Liver (tissue), 9 donors: ENCODE results near the gene TEX11. TPM values are rescaled to one million over a fixed set of nuclear protein-coding genes. Genes with fewer than 3 reads are reported as not detected.

ENCODE experiments used
- DNase-seq: peaks from one replicate; pipeline ENCODE4 v3.0.0-alpha.2; 2017; ENCODE audit warnings: low spot score
- H3K27ac ChIP-seq, 2 donors: one replicate each; pipeline ENCODE4 v1.7.0; 2013; ENCODE audit warnings: inconsistent platforms in 2 of 2, low read length in 2 of 2, control low read depth in 1 of 2, low read depth in 1 of 2, mild to moderate bottlenecking in 1 of 2
- H3K27me3 ChIP-seq, 4 donors: one replicate each; pipeline versions ENCODE4 v1.6.1 to v1.7.0; 2013; ENCODE audit warnings: low read length in 3 of 4, inconsistent platforms in 1 of 4, mild to moderate bottlenecking in 1 of 4, moderate library complexity in 1 of 4; ENCODE audit not compliant: control insufficient read depth in 4 of 4, insufficient read depth in 4 of 4
- H3K36me3 ChIP-seq, 4 donors: one replicate each; pipeline versions ENCODE4 v1.6.1 to v1.7.0; 2013; ENCODE audit warnings: low read length in 3 of 4, mild to moderate bottlenecking in 3 of 4, low read depth in 1 of 4, moderate library complexity in 1 of 4; ENCODE audit not compliant: control insufficient read depth in 4 of 4, insufficient read depth in 3 of 4
- H3K4me1 ChIP-seq, 4 donors: one replicate each; pipeline versions ENCODE4 v1.6.1 to v1.7.0; 2013; ENCODE audit warnings: low read length in 3 of 4, mild to moderate bottlenecking in 3 of 4, moderate library complexity in 1 of 4; ENCODE audit not compliant: control insufficient read depth in 4 of 4, insufficient read depth in 4 of 4
- H3K4me3 ChIP-seq, 3 donors: one replicate each; pipeline versions ENCODE4 v1.6.1 to v1.7.0; 2013; ENCODE audit warnings: low read length in 3 of 3, control low read depth in 1 of 3, low read depth in 1 of 3, mild to moderate bottlenecking in 1 of 3
- H3K9ac ChIP-seq, 2 donors: one replicate each; pipeline ENCODE4 v1.7.0; 2013; ENCODE audit warnings: low read length in 2 of 2, mild to moderate bottlenecking in 2 of 2, moderate library complexity in 2 of 2, control low read depth in 1 of 2, low read depth in 1 of 2
- H3K9me3 ChIP-seq, 4 donors: one replicate each; pipeline versions ENCODE4 v1.6.1 to v1.7.0; 2013; ENCODE audit warnings: low read length in 3 of 4; ENCODE audit not compliant: control insufficient read depth in 4 of 4
- ATF3 ChIP-seq: IDR thresholded peaks from 2 replicates; pipeline ENCODE4 v1.6.1; 2016; ENCODE audit warnings: antibody characterized with exemption
- CTCF ChIP-seq: fragments of 150-350 bp; IDR thresholded peaks from 2 replicates; pipeline ENCODE4 v1.5.1; 2017; ENCODE audit warnings: improper control_type of control experiment, low read depth, low read length; ENCODE audit not compliant: missing input control
- EGR1 ChIP-seq, 2 donors: IDR thresholded peaks; 2 replicates each; pipeline ENCODE4 v1.6.1; 2016 to 2018; ENCODE audit warnings: antibody characterized with exemption in 2 of 2, low read depth in 2 of 2
- FOXA1 ChIP-seq: IDR thresholded peaks from 2 replicates; pipeline ENCODE4 v1.6.1; 2016; ENCODE audit warnings: antibody characterized with exemption
- FOXA2 ChIP-seq: IDR thresholded peaks from 2 replicates; pipeline ENCODE4 v1.6.1; 2016; ENCODE audit warnings: antibody characterized with exemption
- GABPA ChIP-seq, 2 donors: IDR thresholded peaks in 1 of 2; conservative IDR thresholded peaks in 1 of 2; 2 replicates each; pipeline ENCODE4 v1.6.1; 2016; ENCODE audit warnings: antibody characterized with exemption in 2 of 2, mild to moderate bottlenecking in 1 of 2, moderate library complexity in 1 of 2
- HNF4A ChIP-seq, 2 donors: conservative IDR thresholded peaks; 2 replicates each; pipeline ENCODE4 v1.6.1; 2016; ENCODE audit warnings: antibody characterized with exemption in 2 of 2, mild to moderate bottlenecking in 2 of 2
- HNF4G ChIP-seq: IDR thresholded peaks from 2 replicates; pipeline ENCODE4 v1.6.1; 2016; ENCODE audit warnings: antibody characterized with exemption
- JUND ChIP-seq, 2 donors: IDR thresholded peaks; 2 replicates each; pipeline ENCODE4 v1.6.1; 2016; ENCODE audit warnings: antibody characterized with exemption in 2 of 2
- NR2F2 ChIP-seq: IDR thresholded peaks from 2 replicates; pipeline ENCODE4 v1.6.1; 2016; ENCODE audit warnings: antibody characterized with exemption
- RAD21 ChIP-seq, 2 donors: IDR thresholded peaks; 2 replicates each; pipeline ENCODE4 v1.6.1; 2016; ENCODE audit warnings: antibody characterized with exemption in 2 of 2, mild to moderate bottlenecking in 2 of 2
- RXRA ChIP-seq, 2 donors: IDR thresholded peaks; 2 replicates each; pipeline ENCODE4 v1.6.1; 2017 to 2018; ENCODE audit warnings: antibody characterized with exemption in 2 of 2, mild to moderate bottlenecking in 1 of 2
- SP1 ChIP-seq: IDR thresholded peaks from 2 replicates; pipeline ENCODE4 v1.6.1; 2018; ENCODE audit warnings: antibody characterized with exemption, mild to moderate bottlenecking
- TAF1 ChIP-seq: conservative IDR thresholded peaks from 2 replicates; pipeline ENCODE4 v1.6.1; 2016; ENCODE audit warnings: antibody characterized with exemption, mild to moderate bottlenecking
- YY1 ChIP-seq: IDR thresholded peaks from 2 replicates; pipeline ENCODE4 v1.6.1; 2016; ENCODE audit warnings: antibody characterized with exemption, mild to moderate bottlenecking
- ZBTB33 ChIP-seq: IDR thresholded peaks from 2 replicates; pipeline ENCODE4 v1.6.1; 2016; ENCODE audit warnings: antibody characterized with exemption
- WGBS: extraction: QIAGEN DNeasy Blood & Tissue Kit; methylation state at CpG from one replicate; pipeline ENCODE4 v1.1.7; 2013; 5-methylcytosine and 5-hydroxymethylcytosine counted together
- polyA plus RNA-seq, 2 donors: library from polyadenylated mRNA; stranded (reverse) in 1 of 2; unstranded in 1 of 2; fragments of 200-250 nt in 1 of 2; fragments of >200 nt in 1 of 2; fragmentation: Nextera tagmentation in 1 of 2; extraction: Ambion mirVana in 1 of 2; gene quantifications; one replicate each; pipeline versions ENCODE4 v1.2.1 to v1.2.3, GENCODE V29; 2013 to 2015
- total RNA-seq, 2 donors: library from RNA; depleted of rRNA; stranded (reverse); fragments of >200 nt; gene quantifications; one replicate each; pipeline ENCODE4 v1.2.3, GENCODE V29; 2014
- TF ChIP-seq, protein P1 (sequence below): IDR thresholded peaks from 2 replicates; pipeline ENCODE4 v1.6.1; 2016; ENCODE audit warnings: antibody characterized with exemption, mild to moderate bottlenecking
- TF ChIP-seq, protein P2 (sequence below): IDR thresholded peaks from 2 replicates; pipeline ENCODE4 v1.6.1; 2016; ENCODE audit warnings: antibody characterized with exemption
- donor health status: healthy.
- donor health status: healthy.
- donor health status: healthy.
- donor health status: healthy.
- donor health status: healthy.

TEX11 gene
- total and polyA plus RNA-seq, 4 donors = 0.03 to 0.14 (median 0.08) TPM; not detected in 1

DNA sequence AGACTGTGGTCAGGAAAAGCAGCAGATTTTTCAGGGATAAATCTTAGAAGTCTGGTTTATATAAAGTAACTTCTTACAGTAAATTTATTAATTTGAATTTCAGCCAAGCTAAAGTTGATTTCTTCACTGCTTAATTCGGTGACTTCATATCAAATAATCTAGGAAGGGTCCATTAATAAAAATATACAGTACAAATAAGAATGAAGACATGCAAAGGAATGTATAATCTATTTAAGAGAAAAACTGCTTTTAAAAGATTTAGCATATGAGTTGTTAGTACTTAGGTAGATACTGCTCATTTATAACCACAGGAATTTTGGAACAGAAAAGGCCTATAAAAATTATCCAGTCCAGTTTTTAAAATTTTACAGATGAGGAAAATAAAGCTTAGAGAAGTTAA is 286.8 kb downstream of the TEX11 start:
- no peak for TF ChIP-seq GABPA (IDR thresholded peaks at IDR 0.05 in 1 of 2, conservative IDR thresholded peaks at IDR 0.05 in 1 of 2)
- no peak for TF ChIP-seq FOXA1
- TF ChIP-seq ATF3 = no peak
- TF ChIP-seq, protein P1, sequence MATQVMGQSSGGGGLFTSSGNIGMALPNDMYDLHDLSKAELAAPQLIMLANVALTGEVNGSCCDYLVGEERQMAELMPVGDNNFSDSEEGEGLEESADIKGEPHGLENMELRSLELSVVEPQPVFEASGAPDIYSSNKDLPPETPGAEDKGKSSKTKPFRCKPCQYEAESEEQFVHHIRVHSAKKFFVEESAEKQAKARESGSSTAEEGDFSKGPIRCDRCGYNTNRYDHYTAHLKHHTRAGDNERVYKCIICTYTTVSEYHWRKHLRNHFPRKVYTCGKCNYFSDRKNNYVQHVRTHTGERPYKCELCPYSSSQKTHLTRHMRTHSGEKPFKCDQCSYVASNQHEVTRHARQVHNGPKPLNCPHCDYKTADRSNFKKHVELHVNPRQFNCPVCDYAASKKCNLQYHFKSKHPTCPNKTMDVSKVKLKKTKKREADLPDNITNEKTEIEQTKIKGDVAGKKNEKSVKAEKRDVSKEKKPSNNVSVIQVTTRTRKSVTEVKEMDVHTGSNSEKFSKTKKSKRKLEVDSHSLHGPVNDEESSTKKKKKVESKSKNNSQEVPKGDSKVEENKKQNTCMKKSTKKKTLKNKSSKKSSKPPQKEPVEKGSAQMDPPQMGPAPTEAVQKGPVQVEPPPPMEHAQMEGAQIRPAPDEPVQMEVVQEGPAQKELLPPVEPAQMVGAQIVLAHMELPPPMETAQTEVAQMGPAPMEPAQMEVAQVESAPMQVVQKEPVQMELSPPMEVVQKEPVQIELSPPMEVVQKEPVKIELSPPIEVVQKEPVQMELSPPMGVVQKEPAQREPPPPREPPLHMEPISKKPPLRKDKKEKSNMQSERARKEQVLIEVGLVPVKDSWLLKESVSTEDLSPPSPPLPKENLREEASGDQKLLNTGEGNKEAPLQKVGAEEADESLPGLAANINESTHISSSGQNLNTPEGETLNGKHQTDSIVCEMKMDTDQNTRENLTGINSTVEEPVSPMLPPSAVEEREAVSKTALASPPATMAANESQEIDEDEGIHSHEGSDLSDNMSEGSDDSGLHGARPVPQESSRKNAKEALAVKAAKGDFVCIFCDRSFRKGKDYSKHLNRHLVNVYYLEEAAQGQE = no peak
- no peak for TF ChIP-seq JUND (IDR thresholded peaks at IDR 0.05)
- TF ChIP-seq HNF4G = no peak
- TF ChIP-seq ZBTB33 = no peak
- no peak for TF ChIP-seq RAD21 (IDR thresholded peaks at IDR 0.05)
- no peak for TF ChIP-seq EGR1 (IDR thresholded peaks at IDR 0.05; ENCODE audit: low read depth in 2 of 2)
- Histone ChIP-seq H3K4me1 (no peaks in the 10 kb centered on the region), H3K4me3 (no peak overlapping the region), H3K36me3 (no peaks in the 10 kb centered on the region), H3K9ac (no peak overlapping the region), H3K27ac (no peak overlapping the region), H3K9me3 (no peaks in the 10 kb centered on the region), H3K27me3 (no peaks in the 10 kb centered on the region)
- DNase-seq = no peak
- 80% methylated on average over 1 of the region's 1 CpG for WGBS

DNA sequence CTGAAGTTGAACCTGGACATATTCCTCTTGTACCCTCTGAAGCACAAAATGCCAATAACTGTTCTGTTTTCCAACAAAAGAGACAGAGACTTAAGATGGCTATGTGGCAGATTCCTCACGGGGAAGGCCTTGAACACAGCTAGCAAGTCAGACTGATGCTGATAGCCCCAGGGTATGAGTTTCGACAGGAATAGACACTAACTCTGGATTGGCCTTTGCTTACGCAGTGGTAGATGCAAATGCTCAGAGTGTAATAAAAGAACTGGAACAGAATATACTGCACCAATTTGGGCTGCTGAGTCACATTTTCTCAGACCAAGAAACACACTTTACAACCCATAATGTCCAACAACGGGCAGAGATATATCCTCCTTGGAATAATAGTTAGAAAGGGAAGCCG is 290.0 kb downstream of the TEX11 start:
- Histone ChIP-seq H3K36me3 (no peaks in the 10 kb centered on the region), H3K9ac (no peak overlapping the region), H3K27me3 (no peaks in the 10 kb centered on the region), H3K4me3 (no peak overlapping the region), H3K27ac (no peak overlapping the region), H3K9me3 (no peaks in the 10 kb centered on the region), H3K4me1 (no peaks in the 10 kb centered on the region)
- DNase-seq = no peak
- WGBS = 88% methylated on average over 5 of the region's 5 CpGs
- TF ChIP-seq TAF1 (no peak), CTCF (no peak), RAD21 (IDR thresholded peaks at IDR 0.05) (no peak), HNF4A (conservative IDR thresholded peaks at IDR 0.05) (no peak), ZBTB33 (no peak), HNF4G (no peak), ATF3 (no peak), JUND (IDR thresholded peaks at IDR 0.05) (no peak), FOXA2 (no peak), EGR1 (IDR thresholded peaks at IDR 0.05; ENCODE audit: low read depth in 2 of 2) (no peak), YY1 (no peak), RXRA (IDR thresholded peaks at IDR 0.05) (no peak), NR2F2 (no peak), FOXA1 (no peak), SP1 (no peak)
- TF ChIP-seq, protein P1 = no peak
- TF ChIP-seq, protein P2, sequence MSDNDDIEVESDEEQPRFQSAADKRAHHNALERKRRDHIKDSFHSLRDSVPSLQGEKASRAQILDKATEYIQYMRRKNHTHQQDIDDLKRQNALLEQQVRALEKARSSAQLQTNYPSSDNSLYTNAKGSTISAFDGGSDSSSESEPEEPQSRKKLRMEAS = no peak
